HG03064 (cell line): ENCODE measurements around the gene PPP2R5E.

Experiments
- ATAC-seq: cut with Tn5 transposase; IDR thresholded peaks from one replicate; pipeline ENCODE4 v1.9.1; 2021; ENCODE audit warnings: low read depth; ENCODE audit not compliant: unreplicated experiment

PPP2R5E gene

DNA sequence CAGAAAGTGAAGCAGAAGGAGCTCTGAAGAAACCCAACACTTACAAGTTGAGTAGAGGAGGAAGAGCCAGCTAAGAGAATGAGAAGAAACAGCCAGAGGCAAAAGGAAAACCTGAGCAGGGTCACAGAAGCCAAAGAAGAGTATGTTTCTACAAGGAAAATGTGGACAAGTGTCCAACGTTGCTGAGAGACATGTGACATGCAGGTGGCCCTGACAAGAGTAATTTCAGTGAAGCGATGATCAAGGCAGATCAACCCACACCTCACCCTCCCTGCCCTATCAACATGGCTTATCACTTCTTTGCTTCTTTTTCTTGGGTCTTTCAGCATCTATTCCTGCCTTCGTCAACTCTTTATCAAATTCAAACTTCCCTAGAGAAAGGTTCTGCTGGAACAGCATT, 68.3 kb downstream of the PPP2R5E start:
- no peak for ATAC-seq

- no peak for ATAC-seq
Observed at GRCh38 chr14:63474111-63474510, 69.1 kb downstream of the PPP2R5E start.

- no peak for ATAC-seq
Observed at GRCh38 chr14:63472986-63473788, 70.0 kb downstream of the PPP2R5E start.

DNA sequence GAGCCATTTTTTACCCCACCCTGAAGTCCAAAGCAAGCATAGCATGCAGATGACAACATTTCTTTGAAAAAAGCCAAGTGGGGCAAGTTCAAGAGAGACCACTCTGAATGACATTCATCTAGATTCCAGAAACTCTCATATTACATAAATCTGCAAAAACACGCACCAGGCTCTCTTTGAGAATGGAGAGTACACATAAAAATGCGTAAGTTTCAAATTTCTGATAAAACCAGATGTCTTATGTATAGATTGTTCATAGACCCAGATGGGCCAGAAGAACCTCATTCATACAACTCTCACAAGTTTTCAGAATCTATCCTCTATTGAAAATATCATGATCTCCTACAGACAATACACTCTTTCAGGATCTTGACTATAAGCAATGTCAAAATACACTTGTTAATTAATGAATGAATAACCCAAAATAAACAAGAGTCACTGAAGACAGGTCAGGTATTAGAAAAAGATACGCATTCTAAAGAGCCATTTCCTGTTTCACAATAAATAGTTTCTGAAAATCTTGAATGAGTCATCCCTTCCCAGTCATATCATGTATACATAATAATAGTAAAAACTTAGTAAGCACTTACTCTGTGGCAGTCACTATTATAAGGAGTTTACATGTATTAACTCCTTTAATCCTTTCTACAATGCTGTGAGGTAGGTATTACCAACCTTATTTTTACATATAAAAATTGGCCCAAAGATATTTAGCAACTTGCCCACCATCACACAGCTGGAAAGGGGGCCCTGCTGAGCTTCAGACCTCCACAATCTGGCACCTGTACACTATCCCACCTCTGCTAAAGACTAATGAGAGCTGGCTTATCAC, 72.0 kb downstream of the PPP2R5E start:
- peak; percentile 76 for ATAC-seq

GRCh38 chr14:63468294-63468693, 74.9 kb downstream of the PPP2R5E start:
- no peak for ATAC-seq

GRCh38 chr14:63467440-63468072, 75.6 kb downstream of the PPP2R5E start:
- no peak for ATAC-seq

- no peak for ATAC-seq
Observed at GRCh38 chr14:63465347-63465746, 77.8 kb downstream of the PPP2R5E start.

DNA sequence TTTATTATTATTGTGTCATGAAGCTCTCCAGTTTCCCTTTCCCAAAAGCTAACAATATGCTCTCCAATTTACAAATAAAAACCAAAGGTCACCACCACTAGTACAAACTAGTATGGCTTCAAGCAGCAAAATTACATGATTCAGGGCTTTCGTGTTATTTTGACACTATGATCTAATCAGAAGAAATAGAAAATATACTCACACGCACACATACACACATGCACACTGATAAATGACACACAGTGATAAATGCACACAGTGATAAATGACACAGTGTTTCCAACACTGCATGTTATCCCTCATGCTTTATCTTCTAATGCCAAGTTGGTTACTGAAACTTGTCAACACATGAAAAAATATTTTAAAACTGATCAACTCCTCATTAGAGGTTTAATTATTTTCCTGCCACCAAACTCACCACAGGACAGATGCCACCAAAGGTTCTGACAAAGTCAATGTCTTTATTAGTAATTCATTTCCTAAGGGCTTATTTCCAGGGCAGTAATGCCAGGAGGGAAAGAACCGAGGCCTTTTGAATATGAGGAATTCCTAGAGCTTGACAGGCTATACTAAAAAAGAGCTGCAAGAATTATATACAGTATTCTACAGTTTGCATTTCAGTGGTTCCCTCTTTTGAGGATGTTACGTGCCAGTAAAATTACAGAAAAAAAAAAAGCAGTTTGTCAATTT, 82.4 kb downstream of the PPP2R5E start:
- no peak for ATAC-seq

GRCh38 chr14:63459738-63460137, 83.4 kb downstream of the PPP2R5E start:
- no peak for ATAC-seq

GRCh38 chr14:63457498-63457897, 85.7 kb downstream of the PPP2R5E start:
- ATAC-seq, result no peak

DNA sequence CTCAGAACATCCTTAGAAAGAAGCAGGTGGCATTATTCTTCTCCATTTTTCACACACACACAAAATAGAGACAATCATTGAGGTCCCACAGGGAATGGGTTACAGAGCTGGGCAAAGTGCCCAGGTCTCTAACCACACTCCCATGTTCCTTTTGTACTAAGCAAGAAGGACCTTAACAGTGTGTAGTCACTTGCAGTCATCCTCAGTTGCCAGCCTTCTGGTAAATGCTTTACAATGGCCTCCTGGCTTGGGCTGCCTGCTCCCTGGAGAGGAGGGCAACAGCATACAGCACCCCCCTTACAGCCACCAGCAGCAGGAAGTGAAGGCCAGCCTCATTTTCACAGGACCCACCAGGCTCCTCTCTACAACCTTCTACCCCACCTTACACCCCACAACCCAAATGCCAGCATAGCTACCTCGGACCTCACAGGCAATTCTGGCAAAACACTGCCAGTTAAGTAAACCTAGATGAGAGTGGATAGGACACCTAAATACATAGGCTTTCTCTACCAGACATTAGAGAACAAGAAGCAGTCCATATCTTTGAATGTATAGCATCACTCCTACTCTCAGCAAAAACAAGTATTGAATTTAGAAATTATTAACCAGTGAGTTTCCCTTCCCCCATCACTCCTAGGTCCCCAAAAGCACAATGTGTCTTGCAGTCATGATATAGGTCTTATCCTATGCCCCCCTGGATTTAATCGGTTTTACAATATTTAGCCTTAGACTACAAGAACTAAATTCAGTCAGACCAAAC, 88.1 kb downstream of the PPP2R5E start:
- peak; percentile 77 for ATAC-seq

DNA sequence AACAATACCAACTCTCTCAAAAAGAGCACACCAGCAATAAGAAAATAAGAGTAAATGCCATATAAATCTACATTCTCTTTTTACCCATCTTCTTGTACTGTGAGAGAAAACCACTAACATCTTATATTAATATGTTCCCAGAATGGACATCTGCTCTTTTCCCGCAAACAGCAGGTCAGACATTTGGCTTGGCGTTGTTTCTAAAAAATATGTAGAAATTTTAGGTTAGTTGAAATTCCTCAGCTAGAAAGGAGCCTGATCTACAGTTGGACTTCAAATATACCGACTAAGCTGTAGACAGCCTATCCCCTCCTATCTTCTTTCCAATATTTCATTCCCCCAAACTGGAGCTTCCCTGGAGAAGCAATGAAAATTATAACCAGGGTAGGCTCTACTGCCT, 88.7 kb downstream of the PPP2R5E start:
- ATAC-seq, result no peak

DNA sequence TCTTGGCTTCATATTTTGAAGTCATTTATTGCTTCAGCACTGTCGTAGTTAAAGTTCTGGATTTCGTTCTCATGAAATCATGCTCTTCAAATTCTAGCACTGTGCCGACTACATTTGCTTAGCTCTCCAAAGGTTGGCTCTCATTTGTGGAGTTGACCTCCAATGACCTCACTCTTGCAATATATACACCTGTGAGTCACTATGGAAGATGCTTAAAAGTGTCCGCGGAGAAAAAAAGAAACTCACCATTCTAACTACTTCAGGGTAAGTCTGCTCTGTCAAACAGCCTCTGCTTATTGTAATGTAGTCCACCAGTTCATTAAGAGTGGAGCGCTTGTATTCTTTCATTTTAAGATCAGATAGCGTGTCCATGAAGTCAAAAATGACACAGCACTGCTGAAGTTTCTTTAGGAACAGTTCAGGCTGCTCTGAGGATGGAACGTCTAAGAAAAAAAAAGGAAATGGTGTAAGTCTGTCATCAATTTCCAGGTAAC, 89.7 kb downstream of the PPP2R5E start:
- ATAC-seq, result no peak

GRCh38 chr14:63452796-63453195, 90.4 kb downstream of the PPP2R5E start:
- ATAC-seq, result no peak

GRCh38 chr14:63448841-63449240, 94.3 kb downstream of the PPP2R5E start:
- no peak for ATAC-seq

- ATAC-seq, result no peak
Observed at GRCh38 chr14:63444588-63444987, 98.6 kb downstream of the PPP2R5E start.

- no peak for ATAC-seq
Observed at GRCh38 chr14:63443988-63444387, 99.2 kb downstream of the PPP2R5E start.

GRCh38 chr14:63443361-63443760, 99.8 kb downstream of the PPP2R5E start:
- ATAC-seq, result no peak

- peak; percentile 58 for ATAC-seq
Observed at GRCh38 chr14:63438065-63438757, 105.0 kb downstream of the PPP2R5E start.
